HG03196 (cell line): ENCODE results near the gene SNTB2.
"Not testable (repeated sequence)": the region's sequence is repeated elsewhere in the genome, so short reads cannot be mapped to it uniquely, and the experiment has no call there.

Experiments
- ATAC-seq: cut with Tn5 transposase; IDR thresholded peaks from one replicate; pipeline ENCODE4 v1.9.1; 2021; ENCODE audit not compliant: unreplicated experiment

The SNTB2 gene

GRCh38 chr16:69277413-69277812, 90.4 kb downstream of the SNTB2 start:
- no peak for ATAC-seq

- ATAC-seq: no peak
These were observed 96.9 kb downstream of the SNTB2 start for GRCh38 chr16:69283851-69284250.

GRCh38 chr16:69285240-69285639, 98.3 kb downstream of the SNTB2 start:
- no peak for ATAC-seq

- no peak for ATAC-seq
These were observed 100.2 kb downstream of the SNTB2 start for GRCh38 chr16:69286941-69287713.

- ATAC-seq: not testable (repeated sequence)
These were observed 104.7 kb downstream of the SNTB2 start for GRCh38 chr16:69291657-69292056.

GRCh38 chr16:69293401-69293800, 106.4 kb downstream of the SNTB2 start:
- no peak for ATAC-seq

GRCh38 chr16:69294051-69294450, 107.1 kb downstream of the SNTB2 start:
- no peak for ATAC-seq

- not testable (repeated sequence) for ATAC-seq
These were observed 109.8 kb downstream of the SNTB2 start for GRCh38 chr16:69296771-69297170.

GRCh38 chr16:69298261-69298660, 111.3 kb downstream of the SNTB2 start:
- no peak for ATAC-seq

- no peak for ATAC-seq
These were observed 114.2 kb downstream of the SNTB2 start for GRCh38 chr16:69301187-69301586.

GRCh38 chr16:69301861-69302260, 114.9 kb downstream of the SNTB2 start:
- no peak for ATAC-seq

- no peak for ATAC-seq
These were observed 115.3 kb downstream of the SNTB2 start for GRCh38 chr16:69302301-69302700.

GRCh38 chr16:69306031-69306430, 119.1 kb downstream of the SNTB2 start:
- no peak for ATAC-seq

GRCh38 chr16:69307091-69307490, 120.1 kb downstream of the SNTB2 start:
- ATAC-seq: no peak

GRCh38 chr16:69307856-69308255, 120.9 kb downstream of the SNTB2 start:
- ATAC-seq: no peak

- no peak for ATAC-seq
These were observed 122.4 kb downstream of the SNTB2 start for GRCh38 chr16:69309316-69309715.

- peak; percentile 90 for ATAC-seq
These were observed 123.9 kb downstream of the SNTB2 start, which contains the start of gene VPS4A for GRCh38 chr16:69310653-69311532. Gene VPS4A, plus strand, starts transcription at chr16:69311350. Its CDS starts 162 bp downstream, at chr16:69311512.

GRCh38 chr16:69311533-69312387, 124.8 kb downstream of the SNTB2 start:
- ATAC-seq: peak; percentile 38

GRCh38 chr16:69313469-69313868, 126.5 kb downstream of the SNTB2 start:
- no peak for ATAC-seq

- no peak for ATAC-seq
These were observed 127.6 kb downstream of the SNTB2 start for GRCh38 chr16:69314534-69314933.
